Measurements from ENCODE around the gene KCNE1. TPM values are rescaled to one million over a fixed set of nuclear protein-coding genes. Genes with fewer than 3 reads are reported as not detected.

The KCNE1 gene
- polyA plus RNA-seq, 2 of the 4 experiments (the other 2 are of a cell fraction), result 0.17 TPM; not detected in 1

- peak overlapping the region; percentile 61 to 82 for H3K27ac ChIP-seq
- DNase-seq (ENCODE audit: low read depth in 1 of 2, low spot score in 1 of 2) (peak; percentile 7 to 31), ATAC-seq (peak; percentile 59 to 77; a peak in 4 of 6 replicates), FAIRE-seq (no peak)
- peaks cover 16% of the 10 kb centered on the region for H3K4me1 ChIP-seq
- ChIA-PET POLR2A (no interaction called here), CTCF (no interaction called here)
- peak overlapping the region; percentile 51 for H3K4me2 ChIP-seq
- H3K4me3 ChIP-seq, result no peak overlapping the region
- no peaks in the 10 kb centered on the region for H3K9me3 ChIP-seq
- TF ChIP-seq E2F6 (IDR thresholded peaks at IDR 0.05; ENCODE audit: borderline replicate concordance, low read depth), result no peak
- TF ChIP-seq SREBF2 (IDR thresholded peaks at IDR 0.05), result no peak
- TF ChIP-seq JUN (IDR thresholded peaks at IDR 0.05), result no peak
- no peak for TF ChIP-seq HOXB5 (CRISPR knock-in tag; IDR thresholded peaks at IDR 0.05)
- no peak for TF ChIP-seq HEYL (CRISPR knock-in tag; IDR thresholded peaks at IDR 0.05)
- TF ChIP-seq USF2 (IDR thresholded peaks at IDR 0.05), result no peak
- no peak for TF ChIP-seq BCL3 (IDR thresholded peaks at IDR 0.05)
- no peak for TF ChIP-seq RARB (CRISPR knock-in tag; IDR thresholded peaks at IDR 0.05)
- TF ChIP-seq GATA3 (IDR thresholded peaks at IDR 0.05; ENCODE audit: borderline replicate concordance), result no peak
- TF ChIP-seq FOSB (CRISPR knock-in tag; IDR thresholded peaks at IDR 0.05), result no peak
- TF ChIP-seq ZNF302 (CRISPR knock-in tag; IDR thresholded peaks at IDR 0.05), result no peak
- no peak for TF ChIP-seq FOXS1 (CRISPR knock-in tag; IDR thresholded peaks at IDR 0.05)
- TF ChIP-seq CBX2 (IDR thresholded peaks at IDR 0.05; ENCODE audit: borderline replicate concordance, low read depth), result no peak
- no peak for TF ChIP-seq ZFP36 (IDR thresholded peaks at IDR 0.05; ENCODE audit: borderline replicate concordance, partially characterized antibody)
- 57% methylated on average over 10 of the region's 10 CpGs for WGBS (ENCODE audit: missing lambda C conversion rate)
Observed at GRCh38 chr21:34545079-34545884, 33.3 kb upstream of the KCNE1 start.

GRCh38 chr21:34544032-34544496 lies 32.1 kb upstream of the KCNE1 start:
- ATAC-seq, result peak; percentile 70 to 88
- no peak overlapping the region for H3K4me3 ChIP-seq
- no peaks in the 10 kb centered on the region for H3K9me3 ChIP-seq
- TF ChIP-seq SMC3 (IDR thresholded peaks at IDR 0.05) (peak; percentile 37), CTCF (IDR thresholded peaks at IDR 0.05) (peak; percentile 39), POLR2A (IDR thresholded peaks at IDR 0.05; ENCODE audit: low read length) (no peak), RAD21 (conservative IDR thresholded peaks at IDR 0.05 in 1 of 2, IDR thresholded peaks at IDR 0.05 in 1 of 2) (peak; percentile 22 to 44; a peak in 3 of 5 replicates)
- ChIA-PET CTCF (interaction anchor here (0.7 to 1.6 kb wide), 7 partner anchors 13 to 59 kb away, joined by 3 to 7 read pairs (median 4); no protein-coding TSS in a partner anchor), POLR2A (interaction anchor here (0.5 kb wide), 1 partner anchor 781 kb away, joined by 9 read pairs; no protein-coding TSS in a partner anchor)
- H3K4me1 ChIP-seq, result peaks cover 16% of the 10 kb centered on the region
- peak overlapping the region; percentile 61 to 82; a peak in 5 of 6 replicates for H3K27ac ChIP-seq
- FAIRE-seq, result no peak
- peak; percentile 53 to 74 for DNase-seq (ENCODE audit: low read depth in 1 of 2, low spot score in 1 of 2)
- WGBS (ENCODE audit: missing lambda C conversion rate), result 80% methylated on average over 7 of the region's 7 CpGs
- H3K4me2 ChIP-seq, result no peak overlapping the region

Measured in A549 (cell line).